ENCODE data around the gene RTP5.

DNA sequence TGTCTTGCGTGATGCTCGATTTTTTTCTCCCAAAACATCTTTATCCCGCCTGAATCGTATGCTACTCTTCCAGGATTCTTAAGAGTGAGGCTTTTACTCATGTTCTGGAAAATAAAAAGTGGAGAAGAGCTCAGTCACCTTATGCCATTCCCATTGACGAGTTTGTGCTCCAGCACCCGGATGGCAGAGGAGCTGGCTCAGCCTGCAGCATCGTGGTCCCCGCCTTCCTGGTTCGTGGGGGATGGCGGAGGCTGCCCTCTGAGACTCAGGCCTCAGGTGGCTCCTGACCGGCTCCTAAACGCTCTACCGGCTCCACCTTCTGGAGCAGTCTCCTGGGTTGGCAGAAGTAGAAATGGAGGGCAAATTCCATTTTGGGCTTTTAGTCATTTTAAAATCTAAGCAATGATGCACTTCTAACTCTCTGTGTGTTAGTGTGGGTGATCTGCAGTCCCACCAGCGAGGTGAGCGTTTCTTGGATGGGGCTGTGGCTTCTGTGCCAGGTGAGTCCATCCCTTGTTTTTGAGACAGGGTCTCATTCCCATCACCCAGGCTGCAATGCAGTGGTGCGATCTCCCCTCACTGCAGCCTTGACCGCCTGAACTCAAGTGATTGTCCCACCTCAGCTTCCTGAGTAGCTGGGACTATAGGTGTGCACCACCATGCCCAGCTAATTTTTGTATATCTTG lies 27.8 kb downstream of the RTP5 start:
- TF ChIP-seq, protein P1, sequence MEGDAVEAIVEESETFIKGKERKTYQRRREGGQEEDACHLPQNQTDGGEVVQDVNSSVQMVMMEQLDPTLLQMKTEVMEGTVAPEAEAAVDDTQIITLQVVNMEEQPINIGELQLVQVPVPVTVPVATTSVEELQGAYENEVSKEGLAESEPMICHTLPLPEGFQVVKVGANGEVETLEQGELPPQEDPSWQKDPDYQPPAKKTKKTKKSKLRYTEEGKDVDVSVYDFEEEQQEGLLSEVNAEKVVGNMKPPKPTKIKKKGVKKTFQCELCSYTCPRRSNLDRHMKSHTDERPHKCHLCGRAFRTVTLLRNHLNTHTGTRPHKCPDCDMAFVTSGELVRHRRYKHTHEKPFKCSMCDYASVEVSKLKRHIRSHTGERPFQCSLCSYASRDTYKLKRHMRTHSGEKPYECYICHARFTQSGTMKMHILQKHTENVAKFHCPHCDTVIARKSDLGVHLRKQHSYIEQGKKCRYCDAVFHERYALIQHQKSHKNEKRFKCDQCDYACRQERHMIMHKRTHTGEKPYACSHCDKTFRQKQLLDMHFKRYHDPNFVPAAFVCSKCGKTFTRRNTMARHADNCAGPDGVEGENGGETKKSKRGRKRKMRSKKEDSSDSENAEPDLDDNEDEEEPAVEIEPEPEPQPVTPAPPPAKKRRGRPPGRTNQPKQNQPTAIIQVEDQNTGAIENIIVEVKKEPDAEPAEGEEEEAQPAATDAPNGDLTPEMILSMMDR (IDR thresholded peaks at IDR 0.05; ENCODE audit: insufficient read depth, low read depth, low read length) = no peak
- TF ChIP-seq EZH2 (IDR thresholded peaks at IDR 0.05; ENCODE audit: insufficient read depth, low read length) = no peak
